Small intestine (tissue), 7 donors: ENCODE results near the gene EWSR1. TPM values are rescaled to one million over a fixed set of nuclear protein-coding genes. Genes with fewer than 3 reads are reported as not detected.
"Not testable (repeated sequence)": the region's sequence is repeated elsewhere in the genome, so short reads cannot be mapped to it uniquely, and the experiment has no call there.

ENCODE experiments used
- DNase-seq, 2 donors: peaks; one replicate each; pipeline versions ENCODE4 v3.0.0 to v3.0.0-alpha.2; 2013
- FAIRE-seq: peaks from 2 replicates; lab custom pipeline; 2012; peaks lifted over from hg19 to GRCh38; lab: Jason Lieb, UNC
- H3K27ac ChIP-seq, 3 donors: one replicate each; pipeline ENCODE4 v1.5.1; 2013; ENCODE audit warnings: low read length in 2 of 3, mild to moderate bottlenecking in 2 of 3, control low read depth in 1 of 3, inconsistent platforms in 1 of 3, low read depth in 1 of 3, moderate library complexity in 1 of 3
- H3K27me3 ChIP-seq, 3 donors: one replicate each; pipeline ENCODE4 v1.6.1; 2013; ENCODE audit warnings: low read length in 3 of 3, inconsistent platforms in 1 of 3; ENCODE audit not compliant: control insufficient read depth in 3 of 3, insufficient read depth in 3 of 3
- H3K36me3 ChIP-seq, 3 donors: one replicate each; pipeline ENCODE4 v1.6.1; 2013; ENCODE audit warnings: low read length in 3 of 3, inconsistent platforms in 1 of 3, low read depth in 1 of 3, mild to moderate bottlenecking in 1 of 3, moderate library complexity in 1 of 3; ENCODE audit not compliant: control insufficient read depth in 3 of 3, insufficient read depth in 2 of 3
- H3K4me1 ChIP-seq, 3 donors: one replicate each; pipeline ENCODE4 v1.6.1; 2013; ENCODE audit warnings: low read length in 2 of 3, inconsistent platforms in 1 of 3, low read depth in 1 of 3, mild to moderate bottlenecking in 1 of 3, moderate library complexity in 1 of 3; ENCODE audit not compliant: control insufficient read depth in 3 of 3, insufficient read depth in 2 of 3
- H3K4me3 ChIP-seq, 3 donors: one replicate each; pipeline ENCODE4 v1.5.1; 2013; ENCODE audit warnings: low read length in 3 of 3, control low read depth in 1 of 3, inconsistent platforms in 1 of 3, low read depth in 1 of 3, mild to moderate bottlenecking in 1 of 3, moderate library complexity in 1 of 3
- H3K9me3 ChIP-seq, 2 donors: one replicate each; pipeline ENCODE4 v1.6.1; 2013; ENCODE audit warnings: low read depth in 1 of 2, low read length in 1 of 2; ENCODE audit not compliant: control insufficient read depth in 2 of 2, insufficient read depth in 1 of 2
- whole genome bisulfite sequencing, 3 donors: extraction: QIAGEN DNeasy Blood & Tissue Kit; methylation state at CpG; one replicate each; pipeline ENCODE4 v1.1.7; 2013; 5-methylcytosine and 5-hydroxymethylcytosine counted together
- polyA plus RNA-seq, 4 donors: library from polyadenylated mRNA; stranded (reverse) in 3 of 4; unstranded in 1 of 4; fragments of 200-250 nt in 3 of 4; fragments of 120-200 nt in 1 of 4; gene quantifications; one replicate each; pipeline versions ENCODE4 v1.2.1 to v1.2.3, GENCODE V29; 2013
- donor health status: healthy with polysubstance abuse.
- donor health status: control.
- donor health status: control.
- donor health status: Bipolar disorder and iron deficiency.
- donor health status: healthy.

Gene EWSR1
- polyA plus RNA-seq, 4 donors: 145 to 245 (median 186) TPM

GRCh38 chr22:29243874-29244446, 24.1 kb upstream of the EWSR1 start:
- no peak overlapping the region for H3K4me3 ChIP-seq
- no peak for FAIRE-seq
- no peak for DNase-seq
- H3K27me3 ChIP-seq: no peaks in the 10 kb centered on the region
- WGBS, 3 donors: 77 to 86% (median 86%) methylated on average over 11 of the region's 11 CpGs
- H3K36me3 ChIP-seq: peaks cover 0 to 74% (median 0%) of the 10 kb centered on the region in 3 donors
- no peak overlapping the region for H3K27ac ChIP-seq
- peaks cover 0 to 12% of the 10 kb centered on the region in 2 donors for H3K9me3 ChIP-seq
- H3K4me1 ChIP-seq: peaks cover 0 to 11% (median 0%) of the 10 kb centered on the region in 3 donors

GRCh38 chr22:29244785-29245625, 23.1 kb upstream of the EWSR1 start:
- Histone ChIP-seq H3K27me3 (no peaks in the 10 kb centered on the region), H3K36me3 (peaks cover 0 to 77% (median 0%) of the 10 kb centered on the region in 3 donors), H3K27ac (no peak overlapping the region), H3K4me1 (peaks cover 0 to 11% (median 0%) of the 10 kb centered on the region in 3 donors), H3K9me3 (peaks cover 0 to 7% of the 10 kb centered on the region in 2 donors), H3K4me3 (no peak overlapping the region)
- FAIRE-seq (no peak), DNase-seq (no peak)
- 68 to 72% (median 72%) methylated on average over 7 of the region's 7 CpGs for WGBS, 3 donors

GRCh38 chr22:29245626-29246385, 22.3 kb upstream of the EWSR1 start:
- FAIRE-seq: no peak

GRCh38 chr22:29247891-29248290, 20.2 kb upstream of the EWSR1 start:
- H3K27ac ChIP-seq, DNase-seq, H3K9me3 ChIP-seq, FAIRE-seq, H3K4me3 ChIP-seq, H3K27me3 ChIP-seq: not testable (repeated sequence)
- peaks cover 0 to 11% (median 0%) of the 10 kb centered on the region in 3 donors for H3K4me1 ChIP-seq
- WGBS, 3 donors: 95 to 98% (median 96%) methylated on average over 10 of the region's 10 CpGs
- H3K36me3 ChIP-seq: peaks cover 0 to 74% (median 0%) of the 10 kb centered on the region in 3 donors

More at GRCh38 chr22:29245626-29246385, 22.3 kb upstream of the EWSR1 start:
- peak; percentile 60 to 80 for DNase-seq
- WGBS, 3 donors: 29 to 41% (median 34%) methylated on average over 11 of the region's 11 CpGs
- Histone ChIP-seq H3K4me3 (no peak overlapping the region), H3K36me3 (peaks cover 0 to 71% (median 0%) of the 10 kb centered on the region in 3 donors), H3K4me1 (peaks cover 0 to 11% (median 0%) of the 10 kb centered on the region in 3 donors), H3K27ac (no peak overlapping the region), H3K9me3 (peaks cover 0 to 2% of the 10 kb centered on the region in 2 donors), H3K27me3 (no peaks in the 10 kb centered on the region)

GRCh38 chr22:29251265-29251664, 16.8 kb upstream of the EWSR1 start:
- Histone ChIP-seq H3K36me3 (peaks cover 0 to 73% (median 0%) of the 10 kb centered on the region in 3 donors), H3K9me3 (no peaks in the 10 kb centered on the region), H3K27me3 (no peaks in the 10 kb centered on the region), H3K4me3 (no peak overlapping the region), H3K27ac (no peak overlapping the region), H3K4me1 (no peaks in the 10 kb centered on the region)
- no peak for FAIRE-seq
- WGBS, 3 donors: 91 to 97% (median 94%) methylated on average over 5 of the region's 5 CpGs
- no peak for DNase-seq

- 90 to 94% (median 92%) methylated on average over 10 of the region's 10 CpGs for WGBS, 3 donors
- FAIRE-seq (no peak), DNase-seq (no peak)
Measured at GRCh38 chr22:29251981-29252911, 15.8 kb upstream of the EWSR1 start.

GRCh38 chr22:29253561-29254285, 14.3 kb upstream of the EWSR1 start:
- Histone ChIP-seq H3K4me3 (no peak overlapping the region), H3K27me3 (no peaks in the 10 kb centered on the region), H3K9me3 (no peaks in the 10 kb centered on the region), H3K4me1 (no peaks in the 10 kb centered on the region), H3K36me3 (peaks cover 0 to 82% (median 0%) of the 10 kb centered on the region in 3 donors), H3K27ac (no peak overlapping the region)
- FAIRE-seq (no peak), DNase-seq (no peak)
- 78 to 79% (median 79%) methylated on average over 14 of the region's 14 CpGs for WGBS, 3 donors

More at GRCh38 chr22:29251981-29252911, 15.8 kb upstream of the EWSR1 start:
- H3K27ac ChIP-seq: no peak overlapping the region
- no peaks in the 10 kb centered on the region for H3K4me1 ChIP-seq
- no peaks in the 10 kb centered on the region for H3K27me3 ChIP-seq
- H3K36me3 ChIP-seq: peaks cover 0 to 74% (median 0%) of the 10 kb centered on the region in 3 donors
- no peak overlapping the region for H3K4me3 ChIP-seq
- H3K9me3 ChIP-seq: no peaks in the 10 kb centered on the region
